Stimulated activated CD8-positive, alpha-beta memory T cell treated with anti-CD3 and anti-CD28 coated beads, Interleukin-15, amount 100 ng/mL, for 4 hours (primary cell): Measurements from ENCODE around the gene MIER3.
"Not testable (repeated sequence)": the region's sequence is repeated elsewhere in the genome, so short reads cannot be mapped to it uniquely, and the experiment has no call there.

Source experiments
- DNase-seq, 2 donors: peaks; one replicate each; pipeline ENCODE4 v3.0.0-alpha.2; 2020; ENCODE audit warnings: low read depth in 2 of 2

The MIER3 gene

DNA sequence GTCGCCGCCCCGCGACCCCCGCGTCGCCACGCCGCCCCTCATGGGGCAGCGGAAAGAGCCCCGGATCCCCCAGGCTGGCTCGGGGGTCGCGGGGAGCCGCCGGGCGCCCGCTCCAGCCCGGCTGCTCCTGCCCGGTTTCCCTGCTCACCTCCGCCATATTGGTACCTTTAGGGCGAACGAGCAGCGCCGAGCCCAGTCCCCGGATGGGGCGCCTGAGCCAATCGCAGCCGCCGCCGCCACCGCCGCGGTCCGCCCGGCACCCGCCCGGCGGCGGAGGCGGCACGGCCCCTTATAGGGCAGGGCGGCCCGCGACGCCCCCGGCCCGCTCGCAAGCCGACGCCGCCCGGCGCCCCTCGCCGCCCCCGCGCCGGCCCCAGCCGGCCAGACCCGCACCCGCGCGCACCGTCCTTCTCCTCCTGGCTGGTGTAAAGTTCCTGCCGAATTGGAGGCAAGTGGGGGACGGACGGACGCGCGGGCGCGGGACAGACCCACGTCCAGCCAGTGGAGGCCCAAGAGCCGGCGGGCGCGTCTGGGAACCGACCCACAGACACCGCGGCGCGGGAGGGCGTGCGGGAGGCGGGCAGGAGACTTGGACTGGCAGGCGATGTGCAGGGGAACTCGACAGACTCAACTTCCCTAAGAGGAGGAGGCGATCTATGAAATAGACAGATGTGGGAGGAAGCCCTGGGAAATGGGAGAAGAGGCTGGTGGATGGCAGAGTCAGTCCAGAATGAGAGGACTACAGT is at the start of gene MIER3:
TSS of gene MIER3 (minus strand) at position 178 of the 746 bp plus-strand sequence. CDS start at position 157, 21 bp downstream.
- peak; percentile 48 to 59 for DNase-seq

GRCh38 chr5:56995596-56995995 is 43.7 kb upstream of the MIER3 start:
- DNase-seq, result no peak

- DNase-seq, result no peak
Measured at GRCh38 chr5:56993241-56993640, 41.3 kb upstream of the MIER3 start.

DNA sequence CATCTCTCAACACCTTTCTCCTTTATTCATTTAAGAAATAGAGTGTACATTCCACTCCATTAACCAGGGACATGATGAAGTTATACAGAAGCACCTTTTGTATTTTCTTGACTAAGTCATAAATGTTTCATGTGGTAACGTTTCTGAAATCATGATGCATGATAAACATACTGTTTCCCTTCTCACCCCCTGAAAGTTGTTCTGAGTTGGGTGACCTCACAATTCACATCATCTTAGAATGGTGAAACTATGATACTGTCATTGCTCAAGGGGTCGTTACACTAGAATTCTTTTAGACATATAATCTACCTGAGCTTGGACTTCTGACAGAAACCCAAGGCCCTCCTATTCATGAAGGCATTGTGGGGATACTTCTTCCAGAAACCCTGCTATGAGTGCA is 37.8 kb upstream of the MIER3 start:
- no peak for DNase-seq

DNA sequence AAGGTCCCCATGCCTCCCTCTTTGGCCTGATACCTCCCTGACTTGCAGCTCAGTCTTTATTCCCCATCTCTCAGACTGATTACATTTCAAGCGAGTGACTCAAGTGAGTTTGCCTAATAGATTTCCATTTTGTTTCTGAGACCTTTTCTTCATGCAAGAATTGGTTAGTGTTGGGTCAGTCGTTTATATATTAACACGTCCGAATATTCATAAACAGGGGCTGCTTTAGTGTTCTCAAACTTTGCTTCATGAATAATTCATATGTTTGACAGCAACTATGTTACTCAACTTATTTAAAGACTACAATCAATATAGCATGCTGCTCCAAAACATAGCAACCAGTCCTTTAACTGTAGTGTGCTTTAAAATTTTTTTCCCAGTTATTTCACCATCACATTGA is 36.6 kb upstream of the MIER3 start:
- no peak for DNase-seq

GRCh38 chr5:56987171-56987570 is 35.2 kb upstream of the MIER3 start:
- no peak for DNase-seq

GRCh38 chr5:56986626-56986947 is 34.7 kb upstream of the MIER3 start:
- no peak for DNase-seq

- no peak for DNase-seq
Measured at GRCh38 chr5:56985936-56986625, 34.2 kb upstream of the MIER3 start.

- DNase-seq, result no peak
Measured at GRCh38 chr5:56984445-56984844, 32.5 kb upstream of the MIER3 start.

GRCh38 chr5:56983593-56984361 is 31.9 kb upstream of the MIER3 start:
- DNase-seq, result no peak

GRCh38 chr5:56981548-56982315 is 29.8 kb upstream of the MIER3 start:
- no peak for DNase-seq

DNA sequence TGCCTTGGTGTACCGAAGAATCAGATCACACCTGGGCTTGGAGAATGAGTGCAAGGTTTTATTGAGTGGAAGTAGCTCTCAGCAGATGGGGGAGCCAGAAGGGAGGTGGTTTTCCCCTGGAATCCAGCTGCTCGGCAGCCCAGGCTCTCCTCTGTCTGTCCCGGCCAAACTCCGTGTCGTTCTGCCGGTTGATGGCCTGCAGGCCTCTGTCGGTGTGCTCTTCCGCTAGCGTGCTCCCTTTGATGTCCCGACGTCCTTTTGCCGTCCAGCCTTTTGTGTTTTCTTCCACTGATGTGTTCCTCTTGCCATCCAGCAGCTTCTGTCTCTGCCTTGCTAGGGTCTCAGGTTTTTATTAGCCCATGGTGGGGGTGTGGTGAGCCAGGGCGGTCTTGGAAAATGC is 28.0 kb upstream of the MIER3 start:
- DNase-seq, result no peak

- not testable (repeated sequence) for DNase-seq
Measured at GRCh38 chr5:56979526-56979925, 27.6 kb upstream of the MIER3 start.

GRCh38 chr5:56977822-56978221 is 25.9 kb upstream of the MIER3 start:
- no peak for DNase-seq

DNA sequence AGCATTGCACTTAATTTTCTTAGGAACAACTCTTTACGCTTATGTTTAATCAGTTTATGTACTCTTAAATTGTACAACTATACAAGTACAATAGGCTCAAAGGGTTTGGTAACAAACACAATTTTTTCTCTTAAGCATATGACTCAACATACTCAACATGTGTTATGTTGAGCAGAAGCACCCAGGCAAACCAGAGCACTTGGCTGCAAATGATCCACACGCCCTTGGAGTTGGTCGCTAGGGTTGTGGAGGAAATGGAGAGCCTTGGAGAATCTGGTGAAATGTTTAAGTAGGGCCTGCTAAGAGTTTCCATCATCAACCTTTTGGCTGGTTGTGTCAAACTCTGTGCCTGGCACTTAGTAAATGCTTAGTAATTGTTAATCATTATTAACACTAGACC is 25.1 kb upstream of the MIER3 start:
- no peak for DNase-seq

DNA sequence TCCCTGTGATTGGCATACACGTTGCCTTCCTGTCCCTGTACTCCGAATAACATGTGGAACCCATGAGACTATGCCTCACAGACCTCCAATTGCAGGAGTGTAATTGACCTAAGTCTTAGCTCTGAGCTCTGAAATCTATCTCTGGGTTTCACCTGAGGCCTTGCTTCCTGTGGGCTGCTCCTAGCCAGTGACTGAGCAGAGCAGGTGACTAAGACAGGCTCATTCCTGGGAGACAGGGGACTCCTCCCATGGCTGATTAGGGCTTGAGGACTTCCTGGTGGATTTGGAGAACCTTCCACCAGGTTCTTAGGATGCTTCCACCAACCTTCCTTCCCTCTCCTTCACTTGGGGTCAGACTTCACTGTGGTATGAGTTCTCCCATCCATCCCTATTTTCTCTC is 22.3 kb upstream of the MIER3 start:
- DNase-seq, result no peak

DNA sequence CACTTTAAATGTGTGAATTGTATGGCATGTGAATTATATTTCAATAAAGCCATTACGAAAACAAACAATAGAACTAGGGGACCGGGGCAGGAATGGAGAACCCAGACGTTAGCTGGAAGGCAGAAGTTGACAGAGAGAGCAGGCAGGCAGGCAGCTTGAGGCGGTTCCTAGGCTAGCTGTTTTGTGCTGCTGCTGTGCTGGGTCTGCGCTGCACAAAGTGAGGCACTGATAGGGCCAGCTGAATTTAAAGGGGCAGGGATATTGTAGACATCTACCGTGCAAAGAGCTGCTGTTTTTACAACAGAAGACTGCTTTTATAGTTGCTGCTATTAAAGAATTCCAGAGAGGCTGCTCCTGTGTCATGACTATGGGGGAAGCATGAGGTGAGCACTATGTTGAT is 21.6 kb upstream of the MIER3 start:
- DNase-seq, result no peak

DNA sequence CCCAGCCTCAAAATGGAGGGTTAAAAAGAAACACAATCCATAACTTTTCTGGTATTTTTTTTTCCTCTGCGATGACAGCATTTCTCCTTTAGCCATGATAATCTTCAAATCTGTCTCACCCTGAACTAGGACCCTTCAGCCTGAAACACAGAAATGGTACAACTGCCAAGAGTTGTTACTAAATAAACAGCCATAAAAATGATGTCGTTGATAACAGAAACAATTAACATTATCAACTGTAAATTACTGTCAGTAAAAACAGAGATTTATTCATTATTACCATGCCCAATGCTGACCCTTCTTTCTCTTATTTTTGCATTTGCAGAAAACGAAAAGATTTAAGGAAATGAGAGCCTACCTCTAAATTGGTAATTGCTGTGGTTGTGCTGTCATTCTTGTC is 19.4 kb upstream of the MIER3 start:
- no peak for DNase-seq

- no peak for DNase-seq
Measured at GRCh38 chr5:56964173-56964572, 12.2 kb upstream of the MIER3 start.

- no peak for DNase-seq
Measured at GRCh38 chr5:56963246-56963645, 11.3 kb upstream of the MIER3 start.

DNA sequence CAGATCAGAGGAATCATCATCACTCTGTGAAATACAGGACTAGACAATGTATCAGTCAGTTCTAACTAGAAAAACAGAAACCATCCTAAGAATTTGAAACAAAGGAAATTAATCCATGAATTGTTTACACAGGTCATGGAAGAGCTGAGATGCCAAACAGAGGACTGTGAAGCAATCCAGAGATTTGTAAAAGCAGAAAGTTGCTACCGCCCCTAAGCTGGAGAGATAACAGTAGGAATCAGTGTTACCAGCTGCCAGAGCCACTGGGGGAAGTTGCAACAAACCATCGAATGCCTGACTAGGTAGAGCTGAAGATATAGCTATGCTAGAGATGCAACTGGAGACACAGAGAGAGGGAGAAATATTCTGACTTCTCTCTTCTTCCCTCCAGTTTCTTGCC is 10.4 kb upstream of the MIER3 start:
- no peak for DNase-seq

DNA sequence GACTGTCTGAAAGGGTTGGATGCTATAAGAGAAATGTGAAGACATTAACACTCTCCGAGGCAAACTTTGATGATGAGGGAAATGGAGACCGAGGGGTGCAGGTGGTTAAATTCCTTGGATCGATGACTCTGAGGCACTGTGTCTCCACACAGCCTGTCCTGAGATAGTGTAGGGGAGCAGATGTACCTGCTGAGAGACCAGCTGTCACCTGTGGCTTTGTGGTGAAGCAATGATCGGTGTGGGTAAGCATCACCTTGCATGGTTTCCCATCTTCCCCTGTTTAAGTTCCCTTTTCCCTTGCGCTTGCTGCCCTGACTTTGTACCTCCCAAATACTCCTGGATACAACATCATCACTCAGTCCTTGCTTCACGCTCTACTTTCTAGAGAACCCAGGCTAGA is 9.8 kb upstream of the MIER3 start:
- DNase-seq, result no peak
